Astrocyte of the cerebellum (primary cell): ENCODE data around the gene PTGES3.
A peak's percentile ranks its signal among the peaks of the same experiment; 100 is the strongest.

Source experiments
- DNase-seq: peaks from one replicate; pipeline ENCODE4 v3.0.0-alpha.2; 2011; ENCODE audit warnings: low read depth
- H3K4me3 ChIP-seq: 2 replicates; pipeline ENCODE4 v1.5.1; 2011; ENCODE audit warnings: mild to moderate bottlenecking, low read depth, low read length, moderate library complexity
- in situ Hi-C: cut with HindIII; loops from 2 replicates; pipeline ENCODE4 v1.10.0; 2017; ENCODE audit warnings: low sequenced_read_pairs
- TF ChIP-seq, protein P1 (sequence below): IDR thresholded peaks from 2 replicates; pipeline ENCODE4 v1.5.1; 2012; ENCODE audit warnings: low read length, low read depth, moderate library complexity, mild to moderate bottlenecking; ENCODE audit errors: missing control alignments

PTGES3 gene

DNA sequence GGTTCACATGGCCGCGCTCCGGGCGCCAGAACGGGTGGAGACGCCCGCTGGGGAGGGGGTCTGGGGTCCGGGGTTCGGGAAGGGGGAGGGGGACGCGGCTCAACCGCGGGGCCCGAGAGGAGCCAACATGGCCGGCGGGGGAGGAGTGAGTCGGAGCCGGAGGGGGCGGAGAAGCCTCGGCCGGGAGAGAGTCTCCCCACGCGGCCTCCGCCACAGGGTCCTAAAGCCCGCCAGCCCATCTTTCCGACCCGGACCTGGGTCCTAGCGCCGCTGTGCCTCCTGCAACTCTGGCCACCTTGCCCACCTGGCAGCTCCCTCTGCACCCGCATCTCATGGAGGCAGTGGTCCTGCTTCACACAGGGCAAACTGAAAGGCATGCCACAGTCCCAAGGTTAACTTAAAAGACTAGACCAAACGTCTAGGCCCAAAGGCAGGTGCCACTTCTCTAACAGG lies 57.9 kb downstream of the PTGES3 start, which contains the start of gene BAZ2A:
Gene BAZ2A (minus strand): TSS at position 147 of the 453 bp plus-strand sequence. CDS start 12,796 bp downstream, outside the sequence.
- peak; percentile 53 for DNase-seq
- H3K4me3 ChIP-seq = peak within 1 kb of the TSS; percentile 99
- in situ Hi-C loops = no loop called here
- TF ChIP-seq, protein P1, sequence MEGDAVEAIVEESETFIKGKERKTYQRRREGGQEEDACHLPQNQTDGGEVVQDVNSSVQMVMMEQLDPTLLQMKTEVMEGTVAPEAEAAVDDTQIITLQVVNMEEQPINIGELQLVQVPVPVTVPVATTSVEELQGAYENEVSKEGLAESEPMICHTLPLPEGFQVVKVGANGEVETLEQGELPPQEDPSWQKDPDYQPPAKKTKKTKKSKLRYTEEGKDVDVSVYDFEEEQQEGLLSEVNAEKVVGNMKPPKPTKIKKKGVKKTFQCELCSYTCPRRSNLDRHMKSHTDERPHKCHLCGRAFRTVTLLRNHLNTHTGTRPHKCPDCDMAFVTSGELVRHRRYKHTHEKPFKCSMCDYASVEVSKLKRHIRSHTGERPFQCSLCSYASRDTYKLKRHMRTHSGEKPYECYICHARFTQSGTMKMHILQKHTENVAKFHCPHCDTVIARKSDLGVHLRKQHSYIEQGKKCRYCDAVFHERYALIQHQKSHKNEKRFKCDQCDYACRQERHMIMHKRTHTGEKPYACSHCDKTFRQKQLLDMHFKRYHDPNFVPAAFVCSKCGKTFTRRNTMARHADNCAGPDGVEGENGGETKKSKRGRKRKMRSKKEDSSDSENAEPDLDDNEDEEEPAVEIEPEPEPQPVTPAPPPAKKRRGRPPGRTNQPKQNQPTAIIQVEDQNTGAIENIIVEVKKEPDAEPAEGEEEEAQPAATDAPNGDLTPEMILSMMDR = no peak

DNA sequence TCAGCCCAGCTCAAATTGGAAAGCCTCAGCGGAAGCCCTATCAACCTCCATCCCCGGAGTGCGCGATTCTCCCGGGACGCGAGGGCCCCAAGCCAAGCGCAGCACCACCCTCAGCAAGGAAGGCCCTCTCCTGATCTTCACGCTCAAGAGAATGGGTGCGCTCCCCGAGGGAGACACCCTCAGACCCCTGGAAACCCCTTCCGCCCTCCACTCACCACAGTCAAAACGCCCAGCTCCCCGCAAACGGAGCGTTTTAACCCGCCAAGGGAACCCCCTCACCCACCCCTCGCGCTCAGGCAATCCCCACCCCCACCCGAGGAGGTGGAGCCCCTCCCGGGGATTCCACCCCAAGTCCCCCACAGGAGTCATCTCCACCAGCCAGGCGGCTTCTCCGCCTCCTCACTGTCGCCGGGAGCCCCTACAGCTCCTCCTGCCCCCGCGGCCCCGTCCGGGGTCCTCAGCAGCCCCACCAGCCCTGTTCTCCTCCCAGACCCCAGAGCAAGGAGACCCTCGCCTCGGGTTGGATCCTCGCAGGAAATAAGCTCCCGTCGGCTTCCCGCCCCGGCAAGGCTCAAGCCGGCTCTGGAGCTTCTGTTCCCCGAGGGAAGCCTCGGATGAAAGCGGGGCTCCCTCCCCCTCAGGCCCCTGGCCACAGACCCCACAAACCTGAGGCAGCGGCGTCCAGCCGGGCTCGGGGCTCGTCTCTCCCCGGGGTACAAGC lies 58.5 kb downstream of the PTGES3 start:
- in situ Hi-C loops = no loop called here
- TF ChIP-seq, protein P1 = no peak
- peak overlapping the region; percentile 99 for H3K4me3 ChIP-seq
- no peak for DNase-seq

DNA sequence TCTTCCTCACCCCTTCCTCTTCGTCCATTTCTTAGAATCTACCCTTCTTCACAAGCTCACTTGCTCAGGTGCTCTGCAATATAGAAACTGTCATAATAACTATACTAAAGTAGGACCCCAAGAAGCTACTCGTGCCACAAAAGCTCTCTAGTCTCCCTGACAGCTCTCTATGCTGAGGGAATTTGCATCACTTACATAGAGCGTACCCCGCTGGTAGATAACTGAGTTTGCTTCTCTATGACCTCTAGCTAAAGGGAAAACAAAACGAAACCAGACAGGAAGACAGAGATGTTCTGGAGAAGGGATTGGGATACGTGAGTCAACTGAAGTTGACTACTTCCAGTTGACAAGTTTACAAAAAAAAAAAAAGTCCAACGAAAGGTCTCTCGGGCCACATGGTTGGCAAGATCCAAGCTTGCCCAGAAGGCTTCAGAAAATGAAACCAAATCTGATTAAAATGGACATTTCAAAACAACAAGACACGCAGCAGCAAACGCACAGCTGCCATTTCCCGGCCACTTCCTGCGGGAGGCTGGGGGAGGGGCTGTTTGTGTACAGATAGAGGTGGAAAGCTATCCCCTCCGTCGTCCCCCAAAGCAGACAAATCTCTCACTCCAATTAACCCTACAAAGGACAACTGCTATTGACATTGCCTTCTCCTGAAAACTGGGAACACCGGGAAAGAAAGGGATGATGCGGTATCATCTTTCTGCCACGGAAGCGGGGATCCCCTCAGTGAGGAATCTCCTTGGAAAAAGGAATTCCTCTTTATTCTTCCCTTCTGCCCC lies 59.2 kb downstream of the PTGES3 start:
- peak overlapping the region; percentile 99 for H3K4me3 ChIP-seq
- TF ChIP-seq, protein P1 = no peak
- DNase-seq = no peak
- in situ Hi-C loops = no loop called here

DNA sequence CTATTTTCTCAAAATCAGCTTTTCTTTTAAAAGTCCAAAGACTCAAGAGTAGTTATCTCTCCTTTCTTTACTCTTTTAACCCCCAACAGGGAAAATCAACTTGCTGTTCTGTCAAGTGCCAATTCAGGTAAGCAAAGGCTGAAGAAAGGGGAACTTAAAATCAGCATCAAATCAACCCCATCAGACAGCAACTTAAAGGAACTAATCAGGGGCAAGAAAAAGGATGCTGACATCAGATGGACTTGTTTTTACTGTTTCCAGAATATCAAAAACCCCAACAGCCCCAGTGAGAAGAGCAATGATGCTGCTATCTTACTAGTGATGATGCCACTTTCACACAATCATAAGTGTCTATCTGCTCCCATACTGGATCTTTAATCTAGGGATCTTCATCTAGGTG lies 61.4 kb downstream of the PTGES3 start:
- in situ Hi-C loops = no loop called here
- no peak overlapping the region for H3K4me3 ChIP-seq
- TF ChIP-seq, protein P1 = no peak
- DNase-seq = no peak

DNA sequence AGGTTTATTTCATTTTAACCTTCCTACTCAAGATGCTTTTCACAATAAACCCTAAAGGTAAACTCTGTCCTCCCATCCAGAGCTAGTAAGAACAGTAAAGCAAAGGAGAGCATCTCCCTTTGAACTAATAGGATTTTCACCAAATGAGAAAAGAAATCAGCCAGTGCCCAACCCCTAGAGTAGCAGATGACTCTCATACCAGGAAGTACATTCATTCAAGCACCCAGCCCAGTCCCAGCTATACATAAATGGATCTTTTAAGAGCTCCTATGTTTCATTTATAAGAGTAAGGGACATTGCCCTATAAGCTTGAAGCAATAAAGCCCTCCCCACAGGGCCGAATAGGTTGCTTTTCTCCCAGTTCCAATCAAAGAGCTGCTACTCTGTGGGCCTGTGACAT lies 65.5 kb downstream of the PTGES3 start:
- DNase-seq = no peak
- no peak overlapping the region for H3K4me3 ChIP-seq
- TF ChIP-seq, protein P1 = no peak
- in situ Hi-C loops = loop anchor here (5.0 kb wide), 2 partner anchors 40 to 105 kb away; no protein-coding TSS in a partner anchor

DNA sequence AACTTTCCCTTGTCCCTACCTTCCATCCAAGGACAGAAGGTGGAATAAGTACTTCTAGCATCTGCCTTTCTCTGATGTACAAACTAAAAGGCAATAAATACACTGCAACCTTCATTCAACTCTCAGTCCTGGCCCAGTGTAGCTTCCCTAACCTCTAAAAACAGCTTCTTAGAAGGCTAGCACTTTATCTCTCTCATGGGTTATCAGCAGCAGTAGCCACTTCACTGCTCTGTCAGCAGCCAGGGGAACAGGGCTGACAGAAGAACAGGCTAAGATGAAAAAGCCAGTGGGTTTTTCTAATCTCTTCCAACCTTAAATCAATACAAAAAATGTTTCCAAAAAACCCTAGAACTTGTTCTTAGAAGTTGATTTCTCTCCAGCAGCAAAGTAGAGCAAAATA lies 71.2 kb downstream of the PTGES3 start:
- in situ Hi-C loops = no loop called here
- no peak for DNase-seq
- TF ChIP-seq, protein P1 = no peak
- H3K4me3 ChIP-seq = no peak overlapping the region
